Activated CD4-positive, alpha-beta T cell treated with anti-CD3 and anti-CD28 coated beads, Interleukin-2, amount 50 U/mL, for 4 hours (primary cell): ENCODE measurements around the gene CES5A.
"Not testable (repeated sequence)": the region's sequence is repeated elsewhere in the genome, so short reads cannot be mapped to it uniquely, and the experiment has no call there.

Source experiments
- DNase-seq, 2 experiments: peaks; one replicate each; pipeline ENCODE4 v3.0.0-alpha.2; 2020

The CES5A gene

GRCh38 chr16:55875273-55875672 is at the start of gene CES5A:
Gene CES5A (minus strand): TSS chr16:55875373. CDS start chr16:55875221, 152 bp downstream.
- DNase-seq = no peak

- no peak for DNase-seq
Measured at GRCh38 chr16:55922662-55923061, 47.5 kb upstream of the CES5A start.

GRCh38 chr16:55917373-55918160 is 42.4 kb upstream of the CES5A start:
- DNase-seq = no peak

- DNase-seq = no peak
Measured at GRCh38 chr16:55915096-55915827, 40.1 kb upstream of the CES5A start.

GRCh38 chr16:55914383-55914782 is 39.2 kb upstream of the CES5A start:
- DNase-seq = no peak

GRCh38 chr16:55913716-55914115 is 38.5 kb upstream of the CES5A start:
- no peak for DNase-seq

GRCh38 chr16:55913121-55913520 is 37.9 kb upstream of the CES5A start:
- not testable (repeated sequence) for DNase-seq

GRCh38 chr16:55912022-55912421 is 36.8 kb upstream of the CES5A start:
- no peak for DNase-seq

GRCh38 chr16:55911616-55912015 is 36.4 kb upstream of the CES5A start:
- DNase-seq = no peak

- DNase-seq = no peak
Measured at GRCh38 chr16:55909876-55910275, 34.7 kb upstream of the CES5A start.

GRCh38 chr16:55908641-55909040 is 33.5 kb upstream of the CES5A start:
- no peak for DNase-seq

- no peak for DNase-seq
Measured at GRCh38 chr16:55907661-55908060, 32.5 kb upstream of the CES5A start.

GRCh38 chr16:55906123-55906522 is 30.9 kb upstream of the CES5A start:
- no peak for DNase-seq

- DNase-seq = no peak
Measured at GRCh38 chr16:55905651-55906050, 30.5 kb upstream of the CES5A start.

- no peak for DNase-seq
Measured at GRCh38 chr16:55901566-55902217, 26.5 kb upstream of the CES5A start.

- DNase-seq = no peak
Measured at GRCh38 chr16:55900616-55901393, 25.6 kb upstream of the CES5A start.

- DNase-seq = no peak
Measured at GRCh38 chr16:55899857-55900256, 24.7 kb upstream of the CES5A start.

GRCh38 chr16:55898592-55898991 is 23.4 kb upstream of the CES5A start:
- no peak for DNase-seq

- DNase-seq = no peak
Measured at GRCh38 chr16:55892821-55893220, 17.6 kb upstream of the CES5A start.

GRCh38 chr16:55889518-55889917 is 14.3 kb upstream of the CES5A start:
- DNase-seq = no peak

- no peak for DNase-seq
Measured at GRCh38 chr16:55888546-55888945, 13.4 kb upstream of the CES5A start.

GRCh38 chr16:55876854-55877253 is 1.7 kb upstream of the CES5A start:
- DNase-seq = no peak

GRCh38 chr16:55873122-55873521 is 2.1 kb downstream of the CES5A start:
- DNase-seq = no peak
